Stimulated activated CD4-positive, alpha-beta T cell treated with anti-CD3 and anti-CD28 coated beads, Interleukin-4, amount 100 ng/mL, for 1 hour (primary cell): ENCODE data around the gene GOT2.
"Not testable (repeated sequence)": the region's sequence is repeated elsewhere in the genome, so short reads cannot be mapped to it uniquely, and the experiment has no call there.

Source experiments
- DNase-seq: peaks from one replicate; pipeline ENCODE4 v3.0.0-alpha.2; 2020

Gene GOT2

DNA sequence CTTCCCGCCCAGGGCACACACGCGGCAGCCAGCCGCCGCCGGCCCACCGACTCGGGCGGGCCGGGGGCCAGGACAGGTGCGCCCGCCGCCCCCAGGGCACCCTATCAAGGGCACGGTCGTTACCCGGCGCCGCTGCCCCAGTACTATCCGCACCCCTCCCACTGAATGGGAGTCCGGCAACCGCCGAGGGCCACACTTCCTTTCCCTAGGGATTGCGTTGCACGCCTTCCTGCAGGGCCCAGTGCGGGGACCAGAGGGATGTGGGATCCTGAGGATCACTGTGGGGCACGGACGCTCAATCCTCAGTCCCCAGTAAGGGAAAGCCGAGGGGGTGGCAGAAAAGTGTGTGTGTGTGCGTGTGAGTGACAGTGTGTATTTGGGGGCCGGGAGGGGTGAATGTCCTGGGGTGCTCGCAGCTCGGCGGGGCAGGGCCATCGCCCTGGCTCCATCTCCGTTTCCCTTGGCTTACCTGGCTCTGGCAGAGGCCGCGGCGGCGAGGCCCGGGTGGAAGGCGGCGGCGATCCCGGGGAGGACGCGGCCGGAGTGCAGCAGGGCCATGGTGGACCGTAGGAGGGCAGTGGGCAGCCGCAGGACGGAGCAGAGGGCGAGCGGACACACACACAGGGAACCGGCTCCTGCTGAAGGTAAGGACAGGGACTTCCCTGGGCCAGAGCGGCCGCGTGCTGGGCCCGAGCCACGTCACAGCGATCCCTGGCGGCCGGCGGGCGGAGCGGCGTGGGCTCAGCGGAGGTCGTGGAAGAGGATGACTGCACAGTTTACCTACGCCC is at the start of gene GOT2:
Gene GOT2 (minus strand): TSS at position 646 of the 788 bp plus-strand sequence. CDS start 88 bp downstream, at position 558.
- DNase-seq, result peak; percentile 84

DNA sequence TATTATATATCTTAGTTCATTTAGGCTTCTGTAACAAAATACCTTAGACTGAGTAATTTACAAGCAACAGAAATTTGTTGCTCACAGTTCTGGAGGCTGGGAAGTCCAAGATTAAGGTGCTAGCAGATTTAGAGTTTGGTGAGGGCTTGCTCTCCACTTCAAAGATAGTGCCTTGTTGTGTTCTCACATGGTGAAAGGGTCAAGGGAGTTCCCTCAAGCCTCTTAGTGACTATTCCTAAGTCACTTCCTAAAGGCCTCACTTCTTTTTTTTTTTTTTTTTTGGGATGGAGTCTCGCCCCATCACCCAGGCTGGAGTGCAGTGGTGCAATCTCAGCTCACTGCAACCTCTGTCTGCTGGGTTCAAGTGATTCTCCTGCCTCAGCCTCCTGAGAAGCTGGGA is 45.2 kb upstream of the GOT2 start:
- not testable (repeated sequence) for DNase-seq

DNA sequence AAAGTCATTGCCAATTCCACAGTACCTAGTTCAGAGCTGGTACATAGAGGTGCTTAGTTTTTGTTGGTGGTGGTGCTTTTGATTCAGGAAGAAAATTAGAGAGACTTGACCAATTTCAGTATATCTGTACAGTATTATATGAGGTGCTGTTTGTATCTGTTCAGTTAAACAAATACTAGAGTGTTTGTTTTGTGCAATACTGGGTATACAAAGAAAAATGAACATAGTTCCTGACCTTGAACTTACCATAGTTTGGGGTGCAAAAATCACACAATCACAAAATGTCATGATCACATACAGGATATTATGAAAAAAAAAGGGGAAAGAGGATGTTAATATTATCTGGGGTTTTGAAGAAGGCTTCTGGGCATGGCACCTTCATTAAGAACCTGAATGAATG is 39.8 kb upstream of the GOT2 start:
- DNase-seq, result no peak

DNA sequence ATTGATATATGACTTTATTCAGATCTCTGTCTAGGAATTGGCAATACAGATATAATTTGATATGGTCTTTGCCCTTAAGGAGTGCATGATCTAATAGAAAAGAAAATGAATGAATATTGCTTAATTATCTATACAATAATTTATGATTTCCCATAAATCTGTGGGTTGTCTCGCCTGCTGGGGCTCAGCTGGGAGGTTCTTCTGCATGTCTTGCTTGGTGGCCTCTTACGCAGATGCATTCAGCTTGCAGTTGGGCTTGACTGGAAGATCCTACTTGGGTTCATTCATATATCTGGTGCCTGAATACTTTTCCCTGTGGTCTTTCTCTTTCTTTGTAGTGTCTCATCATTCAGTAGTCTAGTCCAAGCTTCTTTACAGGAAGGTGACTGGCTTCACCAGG is 34.0 kb upstream of the GOT2 start:
- DNase-seq, result no peak

DNA sequence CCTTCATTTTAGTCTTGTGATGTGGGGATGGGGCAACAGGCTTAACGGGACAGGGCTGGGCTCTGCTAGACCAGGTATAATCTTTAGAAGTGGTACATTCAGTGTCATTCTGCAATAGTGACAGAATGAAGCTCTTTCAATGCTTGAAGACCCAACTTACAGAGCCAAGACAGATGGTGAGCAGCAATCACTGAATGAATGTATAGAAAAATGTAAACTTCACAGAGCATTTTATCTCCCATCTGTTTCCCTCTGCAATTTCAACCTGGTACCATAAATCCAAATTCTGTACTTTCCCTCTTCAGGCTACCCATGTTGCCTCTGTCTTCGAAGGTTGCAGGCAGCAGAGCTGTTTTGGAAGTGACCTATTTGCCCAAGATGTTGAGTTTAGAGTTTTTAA is 33.5 kb upstream of the GOT2 start:
- DNase-seq, result no peak

DNA sequence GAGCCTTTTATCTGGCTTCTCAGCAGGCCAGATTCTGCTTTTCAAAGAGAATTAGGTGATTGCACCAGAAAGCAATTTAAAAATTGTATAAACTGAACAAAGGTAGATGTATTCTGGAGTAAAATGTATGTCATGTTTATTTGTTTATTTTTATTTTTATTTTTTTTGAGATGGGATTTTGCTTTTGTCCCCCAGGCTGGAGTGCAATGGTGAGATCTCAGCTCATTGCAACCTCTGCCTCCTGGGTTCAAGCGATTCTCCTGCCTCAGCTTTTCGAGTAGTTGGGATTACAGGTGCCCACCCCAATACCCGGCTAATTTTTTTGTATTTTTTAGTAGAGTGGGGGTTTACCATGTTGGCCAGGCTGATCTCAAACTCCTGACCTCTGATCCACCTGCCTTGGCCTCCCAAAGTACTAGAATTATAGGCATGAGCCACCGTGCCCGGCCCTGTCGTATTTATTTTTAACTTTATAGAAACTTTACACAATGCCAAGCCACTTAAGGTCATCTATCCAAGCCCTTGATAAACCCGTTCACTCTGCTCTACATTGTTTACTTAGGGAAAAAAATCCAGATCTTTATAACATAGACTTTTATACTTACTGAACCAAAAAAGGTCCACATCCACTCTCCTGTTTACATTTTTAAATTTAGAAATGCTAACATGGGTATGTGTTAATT is 22.7 kb upstream of the GOT2 start:
- no peak for DNase-seq

DNA sequence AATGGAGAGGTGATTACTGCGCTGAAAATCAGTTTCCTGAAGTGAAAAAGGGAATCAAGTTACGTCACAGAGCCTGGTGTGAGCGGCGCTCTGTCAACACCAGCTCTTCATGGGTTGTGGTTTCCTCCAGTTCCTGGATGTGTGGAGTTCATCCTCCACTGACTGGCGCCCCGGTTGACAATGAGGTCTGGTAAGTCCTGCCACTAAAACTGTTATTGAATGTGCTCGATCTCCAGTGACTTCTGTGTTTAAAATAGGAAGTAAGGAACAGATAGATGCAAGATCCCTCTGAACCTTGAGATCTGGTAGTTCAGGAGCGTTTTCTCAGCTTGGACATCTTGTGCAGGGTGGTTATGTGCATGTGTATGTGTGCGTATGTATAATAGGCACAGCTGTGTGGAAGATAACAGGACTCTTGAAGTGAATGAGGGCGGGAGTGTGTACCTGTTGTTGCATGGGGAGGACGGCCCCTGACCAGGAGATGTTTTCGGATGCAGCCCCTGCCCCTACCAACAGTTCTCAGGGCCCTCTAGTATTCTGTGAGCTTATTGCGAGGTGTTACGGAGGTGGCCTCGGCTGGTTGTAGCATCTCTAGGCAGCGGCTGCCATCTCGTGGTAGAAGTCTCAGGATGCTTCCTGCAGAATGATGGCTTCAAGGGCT is 22.0 kb upstream of the GOT2 start:
- DNase-seq, result peak; percentile 78

DNA sequence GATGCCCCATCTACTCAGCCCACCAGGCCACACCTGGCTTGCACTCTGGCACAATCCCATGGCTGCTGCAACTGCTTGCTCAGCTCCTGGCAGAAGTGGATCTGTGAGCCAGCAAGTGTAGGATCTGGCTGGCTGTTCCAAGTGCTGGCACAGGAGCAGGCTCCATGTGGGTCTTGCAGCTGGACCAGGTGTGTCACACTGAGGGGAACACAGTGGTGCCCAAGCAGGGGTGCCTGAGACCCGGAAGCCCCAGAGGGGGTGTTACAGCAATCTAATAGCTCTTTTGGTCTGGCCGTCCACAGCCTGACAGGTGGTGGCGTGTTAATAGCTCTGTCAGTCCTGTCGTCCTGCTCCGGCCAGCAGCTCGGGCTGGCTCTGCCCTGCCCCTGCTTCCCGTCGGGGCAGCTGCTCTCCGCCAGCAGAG is 19.6 kb upstream of the GOT2 start:
- DNase-seq, result no peak

DNA sequence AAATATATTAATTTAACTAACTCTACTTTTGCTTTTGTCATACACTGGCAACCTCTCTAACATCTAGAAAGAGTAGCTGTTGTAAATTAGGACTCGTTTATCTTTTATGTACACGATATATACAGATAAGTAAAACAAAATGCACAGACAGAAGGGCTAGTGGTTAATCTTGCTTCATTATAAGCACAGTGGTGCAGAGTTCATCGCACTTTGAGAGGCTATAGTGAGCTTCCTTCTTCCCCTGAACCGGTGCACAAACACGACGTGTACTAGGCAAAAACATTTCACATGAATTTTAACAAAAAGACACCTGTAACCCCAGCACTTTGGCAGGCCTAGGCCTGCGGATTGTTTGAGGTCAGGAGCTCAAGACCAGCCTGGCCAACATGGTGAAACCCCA is 10.4 kb upstream of the GOT2 start:
- DNase-seq, result no peak

DNA sequence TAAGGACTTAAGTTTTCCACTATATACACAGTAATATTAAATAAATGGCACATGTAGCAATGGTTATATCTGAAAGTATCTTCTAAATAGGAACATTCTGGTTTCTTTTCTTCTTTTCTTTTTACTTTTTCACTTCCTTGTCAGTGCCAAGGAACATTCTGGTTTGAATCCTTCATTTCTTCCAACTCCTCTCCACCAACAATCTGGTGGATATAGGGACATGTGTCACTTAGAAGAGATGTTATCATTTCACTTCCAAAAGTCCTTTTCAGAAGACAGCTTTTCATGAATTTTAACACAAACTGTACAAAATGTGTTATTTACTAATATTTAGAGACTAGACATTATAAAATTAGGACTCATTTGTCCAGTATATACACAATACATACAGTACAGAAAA is 7.9 kb upstream of the GOT2 start:
- DNase-seq, result no peak

DNA sequence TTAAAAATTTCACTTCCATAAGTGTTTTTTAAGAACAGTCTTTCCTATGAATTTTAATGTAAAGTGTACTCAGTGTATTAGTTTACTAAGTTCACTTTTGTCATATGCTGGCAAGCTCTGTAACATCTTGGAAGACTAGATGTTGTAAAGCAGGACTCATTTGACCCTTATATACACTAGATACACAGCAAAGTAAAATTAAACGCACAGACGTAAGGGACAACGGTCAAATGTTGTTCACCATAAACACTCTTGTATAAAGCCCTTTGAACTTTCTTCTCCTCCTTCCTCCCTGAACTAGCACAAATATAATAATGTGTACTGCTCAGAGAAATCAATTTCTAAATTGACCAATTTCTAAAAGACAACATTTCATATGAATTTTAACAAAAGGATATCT is 7.0 kb upstream of the GOT2 start:
- DNase-seq, result no peak

DNA sequence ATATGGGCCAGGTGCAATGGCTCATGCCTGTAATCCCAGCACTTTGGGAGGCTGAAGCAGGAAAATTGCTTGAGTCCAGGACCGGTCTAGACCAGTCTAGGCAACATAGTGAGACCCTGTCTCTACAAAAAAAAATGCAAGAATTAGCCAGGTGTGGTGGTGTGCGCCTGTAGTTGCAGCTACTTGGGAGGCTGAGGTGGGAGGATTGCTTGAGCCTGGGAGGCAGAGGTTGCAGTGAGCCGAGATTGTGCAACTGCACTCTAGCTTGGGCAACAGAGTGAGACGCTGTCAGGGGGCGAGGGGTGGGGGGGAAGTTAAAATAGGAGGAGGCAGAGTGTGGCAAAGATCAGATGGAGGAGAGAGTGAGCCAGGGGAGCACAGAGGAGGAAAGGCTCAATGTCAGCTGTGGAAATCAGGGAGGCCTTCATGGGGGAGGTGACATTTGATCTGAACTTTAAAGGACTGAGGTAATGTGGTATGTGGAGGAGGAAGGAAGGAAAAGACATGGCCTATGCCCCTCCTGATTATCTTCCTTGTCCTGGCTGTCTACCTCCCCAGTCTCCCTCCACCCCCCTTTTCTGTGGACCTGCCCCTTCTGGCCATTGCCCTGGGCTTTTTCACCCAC is 4.7 kb upstream of the GOT2 start:
- no peak for DNase-seq

DNA sequence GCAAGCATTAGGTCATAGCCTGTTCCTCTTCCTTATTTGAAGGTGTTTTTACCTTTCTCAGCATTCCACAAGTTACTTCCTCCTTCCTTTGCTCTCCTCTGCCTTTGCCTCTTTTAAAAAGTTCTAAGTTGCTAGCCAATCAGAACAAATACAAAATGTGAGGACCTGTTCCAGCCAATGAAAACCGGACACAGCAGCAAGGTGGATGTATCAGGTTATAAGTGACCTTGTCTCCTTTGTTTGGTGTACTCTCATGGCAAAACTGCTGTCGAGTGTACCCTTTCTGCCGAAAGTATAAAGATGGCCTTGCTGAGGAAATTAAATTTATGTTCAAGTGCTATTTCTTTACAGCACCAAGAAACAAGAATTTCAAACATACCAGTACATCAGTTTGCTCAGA is 2.2 kb upstream of the GOT2 start:
- DNase-seq, result not testable (repeated sequence)

DNA sequence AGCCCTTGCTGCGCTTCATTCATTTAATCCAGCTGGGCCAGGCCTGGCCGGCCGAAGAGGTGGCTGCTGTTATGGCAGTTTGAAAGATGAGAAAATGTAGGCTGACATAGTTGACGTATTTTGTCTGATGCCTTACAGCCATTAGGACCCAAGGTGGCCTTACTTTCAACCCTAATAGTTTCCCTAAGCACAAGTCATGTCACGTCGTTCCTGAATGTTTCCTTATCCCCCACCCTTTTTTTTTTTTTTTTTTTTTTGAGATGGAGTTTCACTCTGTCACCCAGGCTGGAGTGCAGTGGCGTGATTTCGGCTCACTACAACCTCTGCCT is 307 bp upstream of the GOT2 start:
- DNase-seq, result no peak

DNA sequence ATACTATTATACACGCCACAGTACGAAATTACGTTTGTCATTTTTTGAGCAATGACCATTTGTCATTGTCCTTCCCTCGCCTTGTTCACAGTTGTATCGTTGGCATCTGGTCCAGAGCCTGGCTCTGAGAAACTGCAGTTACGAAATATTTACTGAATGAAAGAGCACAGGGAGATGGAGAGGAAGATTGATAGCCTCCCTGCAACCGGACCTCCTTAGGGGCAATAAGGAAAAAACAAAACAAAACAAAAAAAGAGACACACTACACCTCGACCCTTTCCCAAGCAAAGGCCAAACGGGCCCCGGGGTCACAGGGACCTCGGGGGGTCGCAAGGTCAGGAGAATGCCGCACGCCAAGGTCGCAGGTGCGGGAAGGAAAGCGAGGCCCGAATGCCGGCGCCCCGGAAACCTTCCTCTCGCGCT is 857 bp downstream of the GOT2 start:
- DNase-seq, result no peak

DNA sequence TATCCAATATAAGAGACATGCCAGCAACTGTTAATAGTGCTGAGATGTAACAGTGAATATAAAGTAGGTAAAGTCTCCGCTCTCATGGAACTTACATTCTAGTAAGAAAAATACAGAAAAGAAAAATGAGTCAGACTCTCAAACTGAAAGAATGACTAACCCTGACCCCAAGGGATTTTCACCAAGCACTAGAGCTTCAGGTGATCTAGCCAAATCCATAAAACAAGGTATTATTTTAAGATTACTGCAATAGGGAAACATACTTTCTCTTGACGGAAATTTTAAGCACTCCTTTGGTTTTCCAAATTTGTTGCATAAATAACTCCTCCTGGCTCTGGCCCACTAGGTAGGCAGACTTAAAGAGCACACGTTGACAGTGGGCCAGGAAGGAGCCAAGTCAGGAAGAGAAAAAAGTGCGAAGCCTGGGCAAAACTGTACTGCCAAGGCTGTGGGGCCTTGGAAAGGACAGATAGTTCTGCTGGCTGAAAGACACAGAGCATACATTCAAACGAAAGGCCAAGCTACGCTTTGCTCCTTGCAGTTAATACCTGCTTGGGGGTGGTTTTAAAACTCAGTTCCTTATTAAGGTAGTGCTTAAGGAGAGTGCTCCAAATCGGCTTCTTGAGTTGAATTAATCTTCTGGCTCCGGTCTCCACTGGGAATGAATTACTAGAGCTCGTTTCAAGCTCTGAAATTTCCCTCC is 1.4 kb downstream of the GOT2 start:
- DNase-seq, result no peak

DNA sequence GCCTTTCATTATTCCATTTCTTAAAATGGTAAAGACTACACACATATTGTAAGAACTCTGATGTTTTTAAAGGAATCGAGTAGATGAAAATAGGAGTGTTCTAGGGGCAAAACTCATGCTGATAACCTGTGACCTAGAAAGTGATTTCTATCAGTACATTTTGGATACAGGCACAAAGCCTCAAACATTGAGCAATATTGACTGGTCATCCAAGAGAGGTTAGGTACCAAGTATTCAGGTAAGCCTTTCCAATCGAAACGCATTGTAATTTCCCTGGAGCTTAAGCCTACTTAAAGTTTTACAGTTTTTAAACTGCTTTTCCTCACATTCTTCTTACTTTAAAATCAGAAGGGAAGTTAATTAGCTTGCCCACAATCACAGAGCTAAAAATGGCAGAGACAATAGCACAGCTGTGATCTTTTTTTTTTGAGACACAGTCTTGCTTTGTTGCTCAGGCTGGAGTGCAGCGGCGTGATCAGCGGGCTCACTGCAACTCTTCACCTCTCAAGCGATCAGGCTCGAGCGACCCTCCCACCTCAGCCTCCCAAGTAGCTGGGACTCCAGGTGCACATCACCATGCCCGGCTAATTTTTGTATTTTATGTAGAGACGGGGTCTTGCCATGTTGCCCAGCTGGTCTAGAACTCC is 3.3 kb downstream of the GOT2 start:
- DNase-seq, result no peak

DNA sequence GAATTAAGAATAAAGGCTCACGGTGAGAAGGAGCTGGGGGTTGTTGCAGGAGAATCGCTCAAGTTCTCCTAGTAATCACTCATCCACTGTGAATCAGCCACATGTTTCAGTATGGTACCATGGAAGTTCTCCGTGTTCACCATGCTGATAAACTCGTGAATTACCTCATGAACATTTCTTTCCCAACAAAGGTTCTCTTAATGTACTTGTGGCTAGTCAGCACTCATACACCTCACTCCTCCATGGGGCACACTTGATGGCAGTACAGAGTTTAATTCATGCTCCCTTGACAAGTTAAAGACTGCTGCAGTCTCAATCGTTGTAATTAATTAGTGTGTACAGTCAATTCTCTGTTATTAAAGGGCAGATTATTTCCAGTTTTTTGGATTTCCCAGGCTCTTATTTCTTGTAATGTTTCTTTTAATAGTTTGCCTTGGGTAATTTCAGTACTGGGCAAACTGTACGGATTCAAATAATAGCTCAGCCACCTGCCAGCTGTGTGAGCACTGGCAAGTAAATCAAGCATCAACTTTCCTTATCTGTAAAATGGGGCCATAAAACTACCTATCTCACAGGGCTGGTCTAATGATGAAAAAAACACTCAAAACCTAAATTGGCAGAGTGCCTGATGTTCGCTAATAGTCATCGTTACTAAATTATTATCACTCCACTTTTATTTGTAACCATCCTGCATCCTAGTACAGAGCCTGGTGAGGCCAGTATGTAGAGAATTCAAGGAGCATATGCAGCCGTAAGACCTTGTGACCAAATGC is 6.1 kb downstream of the GOT2 start:
- no peak for DNase-seq

DNA sequence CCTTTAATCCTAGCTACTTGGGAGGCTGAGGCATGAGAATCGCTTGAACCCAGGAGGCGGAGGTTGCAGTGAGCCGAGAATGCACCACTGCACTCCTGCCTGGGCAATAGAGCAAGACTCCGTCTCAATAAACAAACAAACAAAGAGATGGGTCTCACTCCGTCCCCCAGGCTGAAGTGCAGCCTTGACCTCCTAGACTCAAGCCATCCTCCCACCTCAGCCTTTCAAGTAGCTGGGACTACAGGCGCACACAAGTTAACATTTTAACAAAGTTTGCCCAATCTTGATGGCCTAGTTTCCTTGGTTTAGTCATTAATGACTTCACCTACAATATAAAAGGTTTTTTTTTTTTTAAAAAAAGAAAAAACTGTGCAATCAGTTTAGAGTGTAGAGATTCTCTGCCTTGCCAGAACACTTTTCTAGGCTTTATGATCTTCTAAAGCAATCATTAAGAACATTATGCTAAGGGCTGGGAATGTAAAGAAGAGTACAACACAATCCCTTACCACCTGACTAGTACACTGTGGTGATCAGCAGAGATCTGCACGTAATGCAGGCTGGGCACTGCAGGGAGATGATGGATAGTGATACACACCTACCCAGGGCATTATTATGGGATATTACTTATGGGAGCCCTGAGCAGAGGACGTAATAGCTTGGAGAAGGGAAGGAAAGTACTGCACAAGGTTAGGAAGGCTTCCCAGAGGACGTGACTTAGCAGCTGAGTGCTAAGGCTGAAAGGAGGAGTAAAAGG is 6.9 kb downstream of the GOT2 start:
- no peak for DNase-seq

DNA sequence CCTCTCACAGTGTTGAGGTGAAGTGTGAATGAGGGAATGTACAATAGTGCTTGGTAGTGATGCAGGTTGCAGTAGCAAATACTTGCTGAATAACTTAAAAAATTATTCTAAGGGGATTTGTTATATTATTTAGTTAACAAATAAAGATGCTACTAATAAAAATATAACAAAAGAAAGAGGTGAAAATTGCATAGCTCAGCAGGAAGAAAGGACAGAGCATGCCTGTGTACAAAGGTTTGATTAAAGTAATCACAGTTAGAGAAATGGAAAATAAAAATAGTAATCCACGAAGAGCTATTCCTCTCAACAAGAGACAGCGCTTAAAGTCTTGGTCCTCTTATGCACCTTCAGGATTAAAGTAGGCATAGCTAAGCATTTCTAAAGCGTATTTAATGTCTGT is 11.0 kb downstream of the GOT2 start:
- no peak for DNase-seq

DNA sequence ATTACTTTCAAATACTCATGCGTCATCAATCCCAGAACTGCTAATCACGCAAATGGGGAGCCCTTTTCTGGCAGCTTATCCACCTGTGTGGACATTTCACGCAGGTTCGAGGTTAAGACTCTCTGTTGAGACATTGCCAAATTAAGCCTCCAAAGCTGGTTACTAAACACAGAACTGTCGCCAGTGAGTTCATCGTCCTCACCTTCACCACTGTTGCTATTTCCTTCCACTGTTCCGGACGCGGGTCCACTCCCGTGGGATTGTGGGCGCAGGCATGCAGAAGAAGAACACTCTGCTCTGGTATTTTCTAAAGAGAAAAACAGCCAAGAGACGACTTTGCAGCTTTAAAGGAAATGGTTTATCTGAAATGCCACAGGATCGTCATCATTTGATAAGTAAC is 16.1 kb downstream of the GOT2 start:
- no peak for DNase-seq
